ENCODE results near the gene MYCBP.
A peak's percentile ranks its signal among the peaks of the same experiment; 100 is the strongest.
"Not testable (repeated sequence)": the region's sequence is repeated elsewhere in the genome, so short reads cannot be mapped to it uniquely, and the experiment has no call there.

The MYCBP gene

GRCh38 chr1:38865112-38865715 is 7.9 kb downstream of the MYCBP start:
- Histone ChIP-seq H3K27me3 (ENCODE audit: control insufficient read depth in 1 of 2, insufficient read depth in 2 of 2, low read length in 2 of 2) (no peaks in the 10 kb centered on the region), H3K4me1 (ENCODE audit: insufficient read depth, low read length) (peaks cover 22% of the 10 kb centered on the region), H3K9ac (ENCODE audit: low read length) (no peak overlapping the region), H3K27ac (ENCODE audit: low read depth, low read length) (no peak overlapping the region), H3K36me3 (ENCODE audit: insufficient read depth, low read length) (no peaks in the 10 kb centered on the region), H3K4me3 (ENCODE audit: low read depth in 1 of 2, low read length in 2 of 2) (no peak overlapping the region), H3K9me3 (ENCODE audit: low read length) (no peaks in the 10 kb centered on the region)

GRCh38 chr1:38860454-38860795 is 12.7 kb downstream of the MYCBP start:
- H3K27me3 ChIP-seq (ENCODE audit: control insufficient read depth in 1 of 2, insufficient read depth in 2 of 2, low read length in 2 of 2) = no peaks in the 10 kb centered on the region
- peak overlapping the region; percentile 94 to 100 for H3K4me3 ChIP-seq (ENCODE audit: low read depth in 1 of 2, low read length in 2 of 2)
- peaks cover 22% of the 10 kb centered on the region for H3K4me1 ChIP-seq (ENCODE audit: insufficient read depth, low read length)
- H3K9ac ChIP-seq (ENCODE audit: low read length) = peak overlapping the region; percentile 96
- peak overlapping the region; percentile 95 for H3K27ac ChIP-seq (ENCODE audit: low read depth, low read length)
- peaks cover 4% of the 10 kb centered on the region for H3K36me3 ChIP-seq (ENCODE audit: insufficient read depth, low read length)
- H3K9me3 ChIP-seq (ENCODE audit: low read length) = no peaks in the 10 kb centered on the region

- Histone ChIP-seq H3K9ac (ENCODE audit: low read length) (peak within 1 kb of the TSS; percentile 96), H3K27me3 (ENCODE audit: control insufficient read depth in 1 of 2, insufficient read depth in 2 of 2, low read length in 2 of 2) (no peaks in the 10 kb centered on the region), H3K27ac (ENCODE audit: low read depth, low read length) (peak within 1 kb of the TSS; percentile 95), H3K4me3 (ENCODE audit: low read depth in 1 of 2, low read length in 2 of 2) (peak within 1 kb of the TSS; percentile 94 to 100), H3K9me3 (ENCODE audit: low read length) (no peaks in the 10 kb centered on the region), H3K36me3 (ENCODE audit: insufficient read depth, low read length) (peaks cover 8% of the 10 kb centered on the region), H3K4me1 (ENCODE audit: insufficient read depth, low read length) (peaks cover 22% of the 10 kb centered on the region)
Observed at GRCh38 chr1:38859561-38860453, 13.3 kb downstream of the MYCBP start, which contains the start of gene RRAGC. TSS of gene RRAGC (minus strand) at chr1:38859772. CDS start at chr1:38859646, 126 bp downstream.

- peaks cover 21% of the 10 kb centered on the region for H3K4me1 ChIP-seq (ENCODE audit: insufficient read depth, low read length)
- peak overlapping the region; percentile 88 to 96 for H3K4me3 ChIP-seq (ENCODE audit: low read depth in 1 of 2, low read length in 2 of 2)
- no peaks in the 10 kb centered on the region for H3K9me3 ChIP-seq (ENCODE audit: low read length)
- H3K9ac ChIP-seq (ENCODE audit: low read length) = peak overlapping the region; percentile 46
- no peaks in the 10 kb centered on the region for H3K27me3 ChIP-seq (ENCODE audit: control insufficient read depth in 1 of 2, insufficient read depth in 2 of 2, low read length in 2 of 2)
- H3K27ac ChIP-seq (ENCODE audit: low read depth, low read length) = peak overlapping the region; percentile 83
- peaks cover 8% of the 10 kb centered on the region for H3K36me3 ChIP-seq (ENCODE audit: insufficient read depth, low read length)
Observed at GRCh38 chr1:38858833-38859560, 14.2 kb downstream of the MYCBP start.

- H3K4me1 ChIP-seq (ENCODE audit: insufficient read depth, low read length) = peaks cover 3% of the 10 kb centered on the region
- H3K36me3 ChIP-seq (ENCODE audit: insufficient read depth, low read length) = peaks cover 42% of the 10 kb centered on the region
- no peaks in the 10 kb centered on the region for H3K9me3 ChIP-seq (ENCODE audit: low read length)
- no peak overlapping the region for H3K9ac ChIP-seq (ENCODE audit: low read length)
- H3K4me3 ChIP-seq (ENCODE audit: low read depth in 1 of 2, low read length in 2 of 2) = no peak overlapping the region
- no peaks in the 10 kb centered on the region for H3K27me3 ChIP-seq (ENCODE audit: control insufficient read depth in 1 of 2, insufficient read depth in 2 of 2, low read length in 2 of 2)
- no peak overlapping the region for H3K27ac ChIP-seq (ENCODE audit: low read depth, low read length)
Observed at GRCh38 chr1:38852780-38853179, 20.4 kb downstream of the MYCBP start.

- Histone ChIP-seq H3K4me3 (ENCODE audit: low read depth in 1 of 2, low read length in 2 of 2) (no peak overlapping the region), H3K27ac (ENCODE audit: low read depth, low read length) (no peak overlapping the region), H3K9ac (ENCODE audit: low read length) (no peak overlapping the region), H3K9me3 (ENCODE audit: low read length) (no peaks in the 10 kb centered on the region), H3K27me3 (ENCODE audit: control insufficient read depth in 1 of 2, insufficient read depth in 2 of 2, low read length in 2 of 2) (no peaks in the 10 kb centered on the region), H3K36me3 (ENCODE audit: insufficient read depth, low read length) (peaks cover 60% of the 10 kb centered on the region), H3K4me1 (ENCODE audit: insufficient read depth, low read length) (peaks cover 3% of the 10 kb centered on the region)
Observed at GRCh38 chr1:38848071-38848470, 25.1 kb downstream of the MYCBP start.

- Histone ChIP-seq H3K4me3 (ENCODE audit: low read depth in 1 of 2, low read length in 2 of 2) (no peak overlapping the region), H3K36me3 (ENCODE audit: insufficient read depth, low read length) (peaks cover 43% of the 10 kb centered on the region), H3K4me1 (ENCODE audit: insufficient read depth, low read length) (no peaks in the 10 kb centered on the region)
Observed at GRCh38 chr1:38846210-38846609, 26.9 kb downstream of the MYCBP start.

GRCh38 chr1:38845088-38845487 is 28.1 kb downstream of the MYCBP start:
- not testable (repeated sequence) for H3K9me3 ChIP-seq (ENCODE audit: low read length); H3K27ac ChIP-seq (ENCODE audit: low read depth, low read length); H3K4me1 ChIP-seq (ENCODE audit: insufficient read depth, low read length); H3K4me3 ChIP-seq (ENCODE audit: low read depth in 1 of 2, low read length in 2 of 2); H3K9ac ChIP-seq (ENCODE audit: low read length); H3K27me3 ChIP-seq (ENCODE audit: control insufficient read depth in 1 of 2, insufficient read depth in 2 of 2, low read length in 2 of 2)
- H3K36me3 ChIP-seq (ENCODE audit: insufficient read depth, low read length) = peaks cover 46% of the 10 kb centered on the region

More at GRCh38 chr1:38846210-38846609, 26.9 kb downstream of the MYCBP start:
- no peak overlapping the region for H3K9ac ChIP-seq (ENCODE audit: low read length)
- H3K27me3 ChIP-seq (ENCODE audit: control insufficient read depth in 1 of 2, insufficient read depth in 2 of 2, low read length in 2 of 2) = no peaks in the 10 kb centered on the region
- no peak overlapping the region for H3K27ac ChIP-seq (ENCODE audit: low read depth, low read length)
- H3K9me3 ChIP-seq (ENCODE audit: low read length) = no peaks in the 10 kb centered on the region

GRCh38 chr1:38840281-38840680 is 32.9 kb downstream of the MYCBP start:
- Histone ChIP-seq H3K4me1 (ENCODE audit: insufficient read depth, low read length) (no peaks in the 10 kb centered on the region), H3K27ac (ENCODE audit: low read depth, low read length) (no peak overlapping the region), H3K36me3 (ENCODE audit: insufficient read depth, low read length) (peaks cover 33% of the 10 kb centered on the region)

GRCh38 chr1:38839363-38839762 is 33.8 kb downstream of the MYCBP start:
- no peaks in the 10 kb centered on the region for H3K4me1 ChIP-seq (ENCODE audit: insufficient read depth, low read length)

More at GRCh38 chr1:38840281-38840680, 32.9 kb downstream of the MYCBP start:
- no peak overlapping the region for H3K9ac ChIP-seq (ENCODE audit: low read length)
- no peaks in the 10 kb centered on the region for H3K27me3 ChIP-seq (ENCODE audit: control insufficient read depth in 1 of 2, insufficient read depth in 2 of 2, low read length in 2 of 2)
- H3K9me3 ChIP-seq (ENCODE audit: low read length) = no peaks in the 10 kb centered on the region
- no peak overlapping the region for H3K4me3 ChIP-seq (ENCODE audit: low read depth in 1 of 2, low read length in 2 of 2)

GRCh38 chr1:38836316-38836715 is 36.8 kb downstream of the MYCBP start:
- H3K9me3 ChIP-seq (ENCODE audit: low read length) = not testable (repeated sequence)

More at GRCh38 chr1:38839363-38839762, 33.8 kb downstream of the MYCBP start:
- H3K27ac ChIP-seq (ENCODE audit: low read depth, low read length) = no peak overlapping the region
- H3K36me3 ChIP-seq (ENCODE audit: insufficient read depth, low read length) = peaks cover 29% of the 10 kb centered on the region
- no peak overlapping the region for H3K9ac ChIP-seq (ENCODE audit: low read length)
- H3K27me3 ChIP-seq (ENCODE audit: control insufficient read depth in 1 of 2, insufficient read depth in 2 of 2, low read length in 2 of 2) = no peaks in the 10 kb centered on the region
- H3K9me3 ChIP-seq (ENCODE audit: low read length) = no peaks in the 10 kb centered on the region
- no peak overlapping the region for H3K4me3 ChIP-seq (ENCODE audit: low read depth in 1 of 2, low read length in 2 of 2)

More at GRCh38 chr1:38836316-38836715, 36.8 kb downstream of the MYCBP start:
- H3K27ac ChIP-seq (ENCODE audit: low read depth, low read length); H3K4me3 ChIP-seq (ENCODE audit: low read depth in 1 of 2, low read length in 2 of 2); H3K27me3 ChIP-seq (ENCODE audit: control insufficient read depth in 1 of 2, insufficient read depth in 2 of 2, low read length in 2 of 2); H3K4me1 ChIP-seq (ENCODE audit: insufficient read depth, low read length); H3K9ac ChIP-seq (ENCODE audit: low read length): not testable (repeated sequence)
- peaks cover 22% of the 10 kb centered on the region for H3K36me3 ChIP-seq (ENCODE audit: insufficient read depth, low read length)

Measured in muscle layer of colon (tissue), 2 donors.